ENCODE results near the gene BTC. TPM values are rescaled to one million over a fixed set of nuclear protein-coding genes. Genes with fewer than 3 reads are reported as not detected.

BTC gene
- total RNA-seq, 1 experiment from 2014 or later, result not detected

Other genes with a start within 250 kb of the BTC start
- gene PARM1, start 138.6 kb upstream of the BTC start, total RNA-seq (2014; rRNA removed; shearing (Covaris generic)), result not detected in 2 replicates